GM12878 (cell line): Measurements from ENCODE around the gene COX5A. TPM values are rescaled to one million over a fixed set of nuclear protein-coding genes. Genes with fewer than 3 reads are reported as not detected.

Source experiments
- ATAC-seq: fragments of 200-7000 bp; cut with Tn5 transposase; 3 replicates; pipeline ENCODE4 v1.9.1; 2020; ENCODE audit warnings: mild to moderate bottlenecking, moderate library complexity
- BruUV-seq: library from RNA; stranded (reverse); fragments of 400-500 nt; replicated peaks from 2 replicates; lab custom pipeline; 2021; lab: Mats Ljungman, UMichigan
- CTCF ChIA-PET: fragments of 300-600 bp; sonication (Branson Sonifier 250); formaldehyde crosslinking; extraction: SDS; loops from one replicate; lab custom pipeline; 2021; ENCODE audit warnings: inconsistent platforms; lab: Yijun Ruan, JAX
- POLR2A ChIA-PET: fragments of 350-600 bp; formaldehyde crosslinking; extraction: SDS; loops from one replicate; lab custom pipeline; 2021; ENCODE audit warnings: inconsistent platforms; lab: Charles Lee
- RAD21 ChIA-PET: fragments of 300-600 bp; sonication (Branson Sonifier 250); formaldehyde crosslinking; loops from one replicate; lab custom pipeline; 2023; ENCODE audit warnings: antibody characterized with exemption; ENCODE audit not compliant: unreplicated experiment; lab: Charles Lee
- SMC1A ChIA-PET: fragments of 300-600 bp; sonication (Branson Sonifier 250); formaldehyde crosslinking; loops from one replicate; lab custom pipeline; 2023; ENCODE audit not compliant: unreplicated experiment, uncharacterized antibody; lab: Charles Lee
- DNase-seq: peaks from one replicate; pipeline ENCODE4 v3.0.0-alpha.2; 2011; ENCODE audit warnings: low read depth, low spot score
- FAIRE-seq: peaks from 3 replicates; lab custom pipeline; 2011; peaks lifted over from hg19 to GRCh38; lab: Jason Lieb, UNC
- H2AFZ ChIP-seq: 2 replicates; pipeline ENCODE4 v1.6.0; 2011; ENCODE audit warnings: low read depth, low read length, control low read depth; ENCODE audit not compliant: control insufficient read depth
- H3K27ac ChIP-seq: 2 replicates; pipeline ENCODE4 v1.5.1; 2011; ENCODE audit warnings: control low read depth; ENCODE audit not compliant: control insufficient read depth, insufficient read depth
- H3K27me3 ChIP-seq, 2 experiments: replicated peaks in 1 of 2; 2 replicates each; pipeline versions ENCODE4 v1.6.0 to v1.6.1; 2011; ENCODE audit warnings: low read length in 1 of 2; ENCODE audit not compliant: control insufficient read depth in 2 of 2, insufficient read depth in 2 of 2
- H3K36me3 ChIP-seq, 2 experiments: 2 replicates each; pipeline ENCODE4 v1.5.1; 2011; ENCODE audit warnings: low read length in 1 of 2; ENCODE audit not compliant: control insufficient read depth in 2 of 2, insufficient read depth in 2 of 2
- H3K4me1 ChIP-seq: 2 replicates; pipeline ENCODE4 v1.6.1; 2011; ENCODE audit warnings: mild to moderate bottlenecking, low read length, moderate library complexity, mixed read lengths; ENCODE audit not compliant: control insufficient read depth, insufficient read depth
- H3K4me2 ChIP-seq: 2 replicates; pipeline ENCODE4 v1.6.0; 2011; ENCODE audit warnings: control low read depth; ENCODE audit not compliant: control insufficient read depth, insufficient read depth
- H3K4me3 ChIP-seq: fragments of 200-600 bp; sonication (generic); 2 replicates; pipeline ENCODE4 v1.5.1; 2016
- H3K79me2 ChIP-seq: 2 replicates; pipeline ENCODE4 v1.6.0; 2011; ENCODE audit warnings: low read length; ENCODE audit not compliant: control insufficient read depth, insufficient read depth
- H3K9ac ChIP-seq: 2 replicates; pipeline ENCODE4 v1.8.0; 2011; ENCODE audit warnings: low read length, control low read depth, mixed read lengths; ENCODE audit not compliant: control insufficient read depth, insufficient read depth
- H3K9me3 ChIP-seq: replicated peaks from 3 replicates; pipeline ENCODE4 v1.5.1; 2011; ENCODE audit warnings: mild to moderate bottlenecking, low read length; ENCODE audit not compliant: control insufficient read depth, insufficient read depth
- H4K20me1 ChIP-seq: 2 replicates; pipeline ENCODE4 v1.6.0; 2011; ENCODE audit not compliant: control insufficient read depth, insufficient read depth
- BACH1 ChIP-seq: fragments of 450-650 bp; IDR thresholded peaks from 2 replicates; pipeline ENCODE4 v1.6.1; 2017; ENCODE audit warnings: mild to moderate bottlenecking, borderline replicate concordance
- BCLAF1 ChIP-seq: fragments of 450-650 bp; IDR thresholded peaks from 2 replicates; pipeline ENCODE4 v1.6.1; 2017; ENCODE audit warnings: antibody characterized with exemption, mild to moderate bottlenecking, moderate library complexity
- BHLHE40 ChIP-seq, 2 experiments: fragments of 450-650 bp in 1 of 2; IDR thresholded peaks; 2 replicates each; pipeline ENCODE4 v1.6.1; 2011 to 2017; ENCODE audit warnings: low read depth in 2 of 2, borderline replicate concordance in 1 of 2, improper control_type of control experiment in 1 of 2, low read length in 1 of 2, mild to moderate bottlenecking in 1 of 2
- CEBPB ChIP-seq, 2 experiments: fragments of 150-350 bp in 1 of 2; IDR thresholded peaks; 2 replicates each; pipeline ENCODE4 v1.6.1; 2012 to 2014; ENCODE audit warnings: low read depth in 2 of 2, low read length in 2 of 2, borderline replicate concordance in 1 of 2, inconsistent platforms in 1 of 2
- CTCF ChIP-seq, 3 experiments: IDR thresholded peaks in 2 of 3; conservative IDR thresholded peaks in 1 of 3; 2 replicates each; pipeline ENCODE4 v1.5.1; 2011; ENCODE audit warnings: low read depth in 3 of 3, low read length in 3 of 3, mild to moderate bottlenecking in 3 of 3, control low read depth in 2 of 3, moderate library complexity in 2 of 3, inconsistent platforms in 1 of 3, mixed read lengths in 1 of 3; ENCODE audit not compliant: control insufficient read depth in 2 of 3, insufficient read depth in 1 of 3; ENCODE audit errors: extremely low read depth in 1 of 3
- DPF2 ChIP-seq: fragments of 450-650 bp; IDR thresholded peaks from 2 replicates; pipeline ENCODE4 v1.6.1; 2017; ENCODE audit warnings: mild to moderate bottlenecking
- GATAD2B ChIP-seq: fragments of 450-650 bp; conservative IDR thresholded peaks from 2 replicates; pipeline ENCODE4 v1.6.1; 2017; ENCODE audit warnings: low read depth, mild to moderate bottlenecking, moderate library complexity
- KAT2A ChIP-seq: conservative IDR thresholded peaks from 2 replicates; pipeline ENCODE4 v1.6.1; 2011; ENCODE audit warnings: low read depth, low read length; ENCODE audit not compliant: control insufficient read depth
- MEF2B ChIP-seq: fragments of 450-650 bp; IDR thresholded peaks from 2 replicates; pipeline ENCODE4 v1.6.1; 2018; ENCODE audit warnings: mild to moderate bottlenecking, moderate library complexity; ENCODE audit not compliant: partially characterized antibody, poor library complexity, severe bottlenecking
- NR2F1 ChIP-seq: fragments of 450-650 bp; conservative IDR thresholded peaks from 2 replicates; pipeline ENCODE4 v1.6.1; 2017; ENCODE audit warnings: mild to moderate bottlenecking
- POLR2AphosphoS2 ChIP-seq: IDR thresholded peaks from 2 replicates; pipeline ENCODE4 v1.6.1; 2011; ENCODE audit warnings: low read depth, mild to moderate bottlenecking, low read length, improper control_type of control experiment, moderate library complexity
- RUNX3 ChIP-seq: IDR thresholded peaks from 2 replicates; pipeline ENCODE4 v1.6.1; 2012; ENCODE audit warnings: low read length, inconsistent platforms
- SUPT20H ChIP-seq: IDR thresholded peaks from 2 replicates; pipeline ENCODE4 v1.6.1; 2011; ENCODE audit warnings: low read depth, mild to moderate bottlenecking, low read length, moderate library complexity, borderline replicate concordance; ENCODE audit not compliant: control insufficient read depth
- TCF3 ChIP-seq: IDR thresholded peaks from 2 replicates; pipeline ENCODE4 v1.6.1; 2012; ENCODE audit warnings: low read depth, mild to moderate bottlenecking, low read length, borderline replicate concordance; ENCODE audit not compliant: insufficient read depth
- ZNF24 ChIP-seq: fragments of 450-650 bp; IDR thresholded peaks from 2 replicates; pipeline ENCODE4 v1.6.1; 2017; ENCODE audit warnings: antibody characterized with exemption, mild to moderate bottlenecking
- WGBS: methylation state at CpG from one replicate; pipeline ENCODE4 v1.1.6; 2016; ENCODE audit warnings: low lambda C conversion rate; ENCODE audit not compliant: insufficient replicate concordance, insufficient coverage; ENCODE audit errors: missing lambda C conversion rate; 5-methylcytosine and 5-hydroxymethylcytosine counted together
- in situ Hi-C: fragments of 300-500 bp; cut with MboI; formaldehyde crosslinking; loops from 9 replicates; pipeline ENCODE4 v1.14.3; 2018; ENCODE audit warnings: mixed read lengths
- intact Hi-C: fragments of 100-400 bp; cut with micrococcal nuclease; formaldehyde crosslinking; loops from one replicate; pipeline ENCODE4 v1.14.2; 2022; ENCODE audit not compliant: unreplicated experiment
- polyA plus RNA-seq, 11 experiments: library from polyadenylated mRNA; depleted of rRNA in 4 of 11; unstranded in 6 of 11; stranded (reverse) in 5 of 11; fragments of >200 nt; fragmentation: Nextera tagmentation in 4 of 11; fragmentation: Illumina TruSeq in 1 of 11; extraction: Ambion mirVana in 4 of 11; extraction: Trizol in 1 of 11; gene quantifications; 1 replicate in 1 of 11; 2 replicates in 10 of 11; pipeline versions ENCODE4 v1.2.1 to v1.2.3, GENCODE V29; 2011 to 2016; ENCODE audit warnings: inconsistent platforms in 2 of 11, missing spikeins in 2 of 11, low read depth in 1 of 11
- total RNA-seq, 4 experiments: library from RNA; depleted of rRNA in 3 of 4; stranded (reverse); fragments of >200 nt in 3 of 4; fragmentation: Illumina TruSeq in 1 of 4; extraction: Trizol in 1 of 4; gene quantifications; 2 replicates each; pipeline versions ENCODE4 v1.2.1 to v1.2.3, GENCODE V29; 2013 to 2021

COX5A gene
- total and polyA plus RNA-seq, 10 of the 15 experiments (the other 5 are each of a cell fraction or from before 2014, with no cell fraction given) = 84.5 to 1,218 (median 392) TPM

- FAIRE-seq = no peak
- Histone ChIP-seq H3K4me3 (no peak overlapping the region), H3K9me3 (no peaks in the 10 kb centered on the region), H3K36me3 (peaks cover 11 to 50% of the 10 kb centered on the region in 2 experiments), H4K20me1 (no peaks in the 10 kb centered on the region), H3K9ac (no peak overlapping the region), H3K4me1 (no peaks in the 10 kb centered on the region), H3K79me2 (no peaks in the 10 kb centered on the region), H3K4me2 (no peak overlapping the region), H3K27me3 (no peaks in the 10 kb centered on the region), H2AFZ (no peak overlapping the region), H3K27ac (no peak overlapping the region)
- ChIA-PET CTCF (interaction anchor here (0.9 to 1.7 kb wide), 2 partner anchors 16 to 17 kb away, joined by 4 to 5 read pairs; no protein-coding TSS in a partner anchor), SMC1A (interaction anchor here (1.6 to 1.7 kb wide), 2 partner anchors 10 to 17 kb away, joined by 5 read pairs; no protein-coding TSS in a partner anchor), RAD21 (no interaction called here), POLR2A (interaction anchor here (0.6 to 0.8 kb wide), 2 partner anchors 16 to 113 kb away, joined by 3 to 6 read pairs; no protein-coding TSS in a partner anchor)
- no peak for TF ChIP-seq DPF2
- no peak for TF ChIP-seq CTCF (IDR thresholded peaks at IDR 0.05 in 2 of 3, conservative IDR thresholded peaks at IDR 0.05 in 1 of 3; ENCODE audit: control insufficient read depth in 2 of 3, extremely low read depth in 1 of 3, insufficient read depth in 1 of 3, low read depth in 3 of 3, low read length in 3 of 3)
- TF ChIP-seq TCF3 = no peak
- no peak for TF ChIP-seq ZNF24
- no peak for TF ChIP-seq SUPT20H
- TF ChIP-seq GATAD2B = no peak
- no peak for TF ChIP-seq POLR2AphosphoS2
- no peak for TF ChIP-seq MEF2B
- TF ChIP-seq KAT2A = no peak
- no peak for TF ChIP-seq BCLAF1
- TF ChIP-seq CEBPB (IDR thresholded peaks at IDR 0.05; ENCODE audit: borderline replicate concordance in 1 of 2, low read depth in 2 of 2, low read length in 2 of 2) = no peak
- TF ChIP-seq BHLHE40 (IDR thresholded peaks at IDR 0.05; ENCODE audit: borderline replicate concordance in 1 of 2, low read depth in 2 of 2, low read length in 1 of 2) = no peak
- no peak for TF ChIP-seq RUNX3
- TF ChIP-seq BACH1 = no peak
- TF ChIP-seq NR2F1 = no peak
- 90% methylated on average over 6 of the region's 6 CpGs for WGBS
- no peak for DNase-seq
- ATAC-seq = no peak
- no TSS peak for BruUV-seq
- intact Hi-C loops = no loop called here
- in situ Hi-C loops = loop anchor here (5.0 kb wide), 1 partner anchor 50 kb away; no protein-coding TSS in a partner anchor
Measured at GRCh38 chr15:74917676-74918075, 20.2 kb downstream of the COX5A start.
